OCI-LY1 (cell line): Measurements from ENCODE around the gene GADD45B.

Source experiments
- EZH2 ChIP-seq: fragments of 200-600 bp; sonication (generic), shearing (Covaris generic); IDR thresholded peaks from 2 replicates; pipeline ENCODE4 v1.8.0; 2017; ENCODE audit warnings: borderline replicate concordance, mixed run types, mild to moderate bottlenecking, antibody characterized with exemption, low read length, moderate library complexity, mixed read lengths
- TF ChIP-seq, protein P1 (sequence below): fragments of 200-600 bp; sonication (generic), shearing (Covaris generic); IDR thresholded peaks from 2 replicates; pipeline ENCODE4 v1.5.1; 2017; ENCODE audit warnings: mild to moderate bottlenecking, antibody characterized with exemption, low read length, moderate library complexity, mixed read lengths

DNA sequence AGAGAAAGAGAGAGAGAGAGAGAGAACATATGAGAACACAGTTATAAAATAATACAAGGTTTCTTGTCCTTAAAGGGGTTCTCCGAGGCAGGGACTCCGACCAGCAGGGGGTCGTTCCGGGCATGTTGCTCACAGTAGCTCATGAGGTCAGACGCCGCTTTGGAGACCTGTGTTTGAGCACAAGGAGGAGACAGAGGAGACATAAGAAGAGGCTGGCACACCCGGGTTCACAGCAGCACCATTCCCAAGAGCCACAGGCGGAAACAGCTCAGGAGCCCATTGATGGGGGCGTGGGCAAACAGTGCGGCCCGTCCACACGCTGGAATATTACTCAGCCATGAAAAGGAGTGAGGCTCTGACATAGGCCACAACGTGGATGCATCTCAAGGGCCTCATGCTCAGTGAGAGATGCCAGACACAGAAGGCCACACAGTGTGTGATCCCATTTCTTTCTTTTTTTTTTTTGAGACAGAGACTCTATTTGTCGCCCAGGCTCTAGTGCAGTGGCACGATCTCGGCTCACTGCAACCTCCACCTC, 39.1 kb downstream of the GADD45B start:
- TF ChIP-seq, protein P1, sequence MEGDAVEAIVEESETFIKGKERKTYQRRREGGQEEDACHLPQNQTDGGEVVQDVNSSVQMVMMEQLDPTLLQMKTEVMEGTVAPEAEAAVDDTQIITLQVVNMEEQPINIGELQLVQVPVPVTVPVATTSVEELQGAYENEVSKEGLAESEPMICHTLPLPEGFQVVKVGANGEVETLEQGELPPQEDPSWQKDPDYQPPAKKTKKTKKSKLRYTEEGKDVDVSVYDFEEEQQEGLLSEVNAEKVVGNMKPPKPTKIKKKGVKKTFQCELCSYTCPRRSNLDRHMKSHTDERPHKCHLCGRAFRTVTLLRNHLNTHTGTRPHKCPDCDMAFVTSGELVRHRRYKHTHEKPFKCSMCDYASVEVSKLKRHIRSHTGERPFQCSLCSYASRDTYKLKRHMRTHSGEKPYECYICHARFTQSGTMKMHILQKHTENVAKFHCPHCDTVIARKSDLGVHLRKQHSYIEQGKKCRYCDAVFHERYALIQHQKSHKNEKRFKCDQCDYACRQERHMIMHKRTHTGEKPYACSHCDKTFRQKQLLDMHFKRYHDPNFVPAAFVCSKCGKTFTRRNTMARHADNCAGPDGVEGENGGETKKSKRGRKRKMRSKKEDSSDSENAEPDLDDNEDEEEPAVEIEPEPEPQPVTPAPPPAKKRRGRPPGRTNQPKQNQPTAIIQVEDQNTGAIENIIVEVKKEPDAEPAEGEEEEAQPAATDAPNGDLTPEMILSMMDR: no peak
- TF ChIP-seq EZH2: no peak
